Measurements from ENCODE around the gene EHMT1.

EHMT1 gene

GRCh38 chr9:137761032-137761431 lies 142.2 kb downstream of the EHMT1 start:
- no peak overlapping the region for H3K4me3 ChIP-seq (replicated peaks; ENCODE audit: insufficient read depth, low read length)
- H3K27me3 ChIP-seq (ENCODE audit: insufficient read depth, poor library complexity, severe bottlenecking) = no peaks in the 10 kb centered on the region
- H3K27ac ChIP-seq (replicated peaks) = no peak overlapping the region
- TF ChIP-seq SPI1 (IDR thresholded peaks at IDR 0.05; ENCODE audit: borderline replicate concordance, low read depth) (no peak), POLR2AphosphoS5 (IDR thresholded peaks at IDR 0.05; ENCODE audit: low read depth) (no peak), GABPA (IDR thresholded peaks at IDR 0.05; ENCODE audit: low read depth) (no peak), REST (IDR thresholded peaks at IDR 0.05; ENCODE audit: insufficient replicate concordance, low read depth) (no peak)
- TF ChIP-seq, protein P1, sequence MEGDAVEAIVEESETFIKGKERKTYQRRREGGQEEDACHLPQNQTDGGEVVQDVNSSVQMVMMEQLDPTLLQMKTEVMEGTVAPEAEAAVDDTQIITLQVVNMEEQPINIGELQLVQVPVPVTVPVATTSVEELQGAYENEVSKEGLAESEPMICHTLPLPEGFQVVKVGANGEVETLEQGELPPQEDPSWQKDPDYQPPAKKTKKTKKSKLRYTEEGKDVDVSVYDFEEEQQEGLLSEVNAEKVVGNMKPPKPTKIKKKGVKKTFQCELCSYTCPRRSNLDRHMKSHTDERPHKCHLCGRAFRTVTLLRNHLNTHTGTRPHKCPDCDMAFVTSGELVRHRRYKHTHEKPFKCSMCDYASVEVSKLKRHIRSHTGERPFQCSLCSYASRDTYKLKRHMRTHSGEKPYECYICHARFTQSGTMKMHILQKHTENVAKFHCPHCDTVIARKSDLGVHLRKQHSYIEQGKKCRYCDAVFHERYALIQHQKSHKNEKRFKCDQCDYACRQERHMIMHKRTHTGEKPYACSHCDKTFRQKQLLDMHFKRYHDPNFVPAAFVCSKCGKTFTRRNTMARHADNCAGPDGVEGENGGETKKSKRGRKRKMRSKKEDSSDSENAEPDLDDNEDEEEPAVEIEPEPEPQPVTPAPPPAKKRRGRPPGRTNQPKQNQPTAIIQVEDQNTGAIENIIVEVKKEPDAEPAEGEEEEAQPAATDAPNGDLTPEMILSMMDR (IDR thresholded peaks at IDR 0.05; ENCODE audit: insufficient read depth, low read length) = no peak
- DNase-seq (ENCODE audit: low read depth in 1 of 2, low spot score in 1 of 2) = no peak

- DNase-seq (ENCODE audit: low read depth in 1 of 2, low spot score in 1 of 2) = no peak
These were observed 143.0 kb downstream of the EHMT1 start for GRCh38 chr9:137761793-137762192.

GRCh38 chr9:137762414-137763061 lies 143.7 kb downstream of the EHMT1 start:
- Histone ChIP-seq H3K27me3 (ENCODE audit: insufficient read depth, poor library complexity, severe bottlenecking) (no peaks in the 10 kb centered on the region), H3K4me3 (replicated peaks; ENCODE audit: insufficient read depth, low read length) (no peak overlapping the region), H3K27ac (replicated peaks) (no peak overlapping the region)
- DNase-seq (ENCODE audit: low read depth in 1 of 2, low spot score in 1 of 2) = no peak
- TF ChIP-seq REST (IDR thresholded peaks at IDR 0.05; ENCODE audit: insufficient replicate concordance, low read depth) (no peak), GABPA (IDR thresholded peaks at IDR 0.05; ENCODE audit: low read depth) (no peak), SPI1 (IDR thresholded peaks at IDR 0.05; ENCODE audit: borderline replicate concordance, low read depth) (no peak), POLR2AphosphoS5 (IDR thresholded peaks at IDR 0.05; ENCODE audit: low read depth) (no peak)
- TF ChIP-seq, protein P1 (IDR thresholded peaks at IDR 0.05; ENCODE audit: insufficient read depth, low read length) = no peak

More at GRCh38 chr9:137761793-137762192, 143.0 kb downstream of the EHMT1 start:
- Histone ChIP-seq H3K27me3 (ENCODE audit: insufficient read depth, poor library complexity, severe bottlenecking) (no peaks in the 10 kb centered on the region), H3K4me3 (replicated peaks; ENCODE audit: insufficient read depth, low read length) (no peak overlapping the region), H3K27ac (replicated peaks) (no peak overlapping the region)
- TF ChIP-seq SPI1 (IDR thresholded peaks at IDR 0.05; ENCODE audit: borderline replicate concordance, low read depth) (no peak), GABPA (IDR thresholded peaks at IDR 0.05; ENCODE audit: low read depth) (no peak), POLR2AphosphoS5 (IDR thresholded peaks at IDR 0.05; ENCODE audit: low read depth) (no peak), REST (IDR thresholded peaks at IDR 0.05; ENCODE audit: insufficient replicate concordance, low read depth) (no peak)
- TF ChIP-seq, protein P1 (IDR thresholded peaks at IDR 0.05; ENCODE audit: insufficient read depth, low read length) = no peak
